ENCODE measurements around the gene RNF44.

GRCh38 chr5:176541338-176542134, 4.3 kb upstream of the RNF44 start:
- TF ChIP-seq EZH2 (IDR thresholded peaks at IDR 0.05; ENCODE audit: insufficient read depth, poor library complexity, severe bottlenecking) = no peak
- no peak for TF ChIP-seq EZH2phosphoT487 (IDR thresholded peaks at IDR 0.05; ENCODE audit: insufficient read depth, low read depth)
